GM19023 (cell line): Measurements from ENCODE around the gene DOK3.

ENCODE experiments used
- ATAC-seq: cut with Tn5 transposase; IDR thresholded peaks from one replicate; pipeline ENCODE4 v1.9.1; 2021; ENCODE audit warnings: mild to moderate bottlenecking, moderate library complexity; ENCODE audit not compliant: unreplicated experiment

The DOK3 gene

DNA sequence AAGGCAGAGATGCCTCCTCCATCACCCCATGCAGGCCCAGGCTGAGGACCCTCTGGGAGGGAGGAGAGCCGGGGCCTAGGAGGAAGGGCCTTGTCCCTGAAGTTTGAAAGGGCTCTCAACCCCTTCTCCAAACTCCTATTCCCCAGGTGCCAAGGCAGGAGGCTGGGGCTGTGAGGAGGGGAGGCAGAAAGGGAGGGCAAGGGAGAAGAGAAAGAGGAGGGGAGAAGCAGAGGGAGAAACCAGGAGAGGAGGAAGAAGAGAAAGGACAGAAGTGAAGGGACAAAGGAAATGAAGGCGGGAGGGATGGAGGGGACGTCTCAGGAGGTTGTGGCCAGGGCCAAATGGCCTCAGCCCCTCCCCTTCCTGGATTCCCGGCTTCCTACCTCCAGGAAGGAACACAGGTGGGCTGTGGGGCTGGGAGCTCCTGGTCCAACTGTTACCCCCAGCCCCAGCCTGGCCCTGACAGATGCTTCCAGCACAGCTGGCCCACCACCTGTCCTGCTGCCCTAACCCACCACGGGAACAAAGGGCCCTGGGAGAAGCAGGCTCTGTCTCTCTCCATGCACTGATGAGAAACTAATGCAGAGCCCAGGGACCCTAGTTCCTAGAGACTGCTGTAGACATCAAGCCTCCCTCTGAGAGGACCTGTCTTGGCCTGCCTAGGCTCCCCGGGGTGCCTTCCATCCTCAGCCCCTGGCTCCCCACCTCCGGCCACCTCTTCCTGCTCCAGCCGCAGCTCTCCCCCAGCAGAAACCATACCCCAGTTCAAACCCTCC is 39.7 kb downstream of the DOK3 start:
- ATAC-seq: no peak

GRCh38 chr5:177468685-177469628 is 40.7 kb downstream of the DOK3 start:
- ATAC-seq: no peak

- ATAC-seq: no peak
Observed at GRCh38 chr5:177468329-177468684, 41.3 kb downstream of the DOK3 start.

DNA sequence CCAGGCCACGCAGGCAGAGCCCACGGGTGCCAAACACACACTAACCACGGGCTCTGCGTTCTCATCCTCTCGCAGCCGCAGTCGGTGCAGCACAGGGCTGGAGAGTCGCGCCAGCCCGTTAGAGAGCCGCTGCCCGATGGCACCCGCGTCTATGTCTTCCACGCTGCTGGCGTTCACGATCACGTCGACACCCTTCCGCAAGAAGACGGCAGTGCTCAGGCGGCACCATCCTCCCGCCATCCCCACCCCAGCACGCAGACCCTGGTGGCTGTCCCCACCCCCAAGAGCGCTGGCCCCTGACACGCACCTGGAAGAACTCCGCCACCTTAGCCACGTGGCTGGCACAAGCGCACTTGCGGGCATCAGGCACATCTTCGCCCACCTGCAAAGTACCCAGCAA is 42.2 kb downstream of the DOK3 start:
- ATAC-seq: no peak

GRCh38 chr5:177466861-177467260 is 42.8 kb downstream of the DOK3 start:
- no peak for ATAC-seq

- ATAC-seq: no peak
Observed at GRCh38 chr5:177465044-177465443, 44.6 kb downstream of the DOK3 start.

- ATAC-seq: no peak
Observed at GRCh38 chr5:177462021-177462670, 47.5 kb downstream of the DOK3 start.

DNA sequence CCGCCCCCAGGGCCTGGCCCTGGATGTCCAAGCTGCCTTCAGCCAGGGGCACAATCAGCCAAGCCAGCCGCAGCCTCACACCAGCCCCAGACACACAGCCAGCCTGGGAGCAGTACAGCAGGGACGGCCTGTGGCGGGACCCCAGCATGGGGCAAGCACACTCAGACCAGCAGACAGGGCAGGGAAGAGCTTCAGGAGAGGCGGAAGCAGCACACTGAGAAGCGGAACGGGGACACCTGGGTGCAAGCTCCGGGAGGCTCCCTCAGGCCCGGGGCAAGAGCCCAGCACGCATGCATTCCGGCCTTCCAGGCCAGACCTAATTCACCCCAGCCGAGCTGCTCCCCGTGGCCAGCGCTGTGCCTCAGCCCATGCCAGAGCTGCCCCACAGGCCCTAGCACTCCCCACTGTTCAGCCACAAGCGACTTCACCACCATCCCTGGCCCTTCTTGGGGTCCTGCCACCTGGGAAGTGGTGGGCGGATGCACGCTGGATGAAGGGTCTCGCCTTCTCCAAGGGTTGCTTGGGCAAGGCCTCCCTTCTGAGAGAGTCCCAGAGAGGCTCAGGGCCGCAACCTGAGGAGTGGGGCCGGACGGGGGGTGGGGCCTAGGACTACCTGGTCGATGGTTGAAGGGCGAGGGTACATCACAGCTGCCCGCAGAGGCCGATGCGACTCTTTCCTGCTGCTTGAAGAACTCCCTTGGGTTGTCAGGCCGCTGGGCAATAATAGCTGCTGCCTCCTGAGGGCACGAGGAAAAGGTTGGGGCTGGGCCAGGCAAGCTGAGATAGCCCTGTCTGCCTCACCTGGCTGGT is 49.6 kb downstream of the DOK3 start:
- no peak for ATAC-seq

DNA sequence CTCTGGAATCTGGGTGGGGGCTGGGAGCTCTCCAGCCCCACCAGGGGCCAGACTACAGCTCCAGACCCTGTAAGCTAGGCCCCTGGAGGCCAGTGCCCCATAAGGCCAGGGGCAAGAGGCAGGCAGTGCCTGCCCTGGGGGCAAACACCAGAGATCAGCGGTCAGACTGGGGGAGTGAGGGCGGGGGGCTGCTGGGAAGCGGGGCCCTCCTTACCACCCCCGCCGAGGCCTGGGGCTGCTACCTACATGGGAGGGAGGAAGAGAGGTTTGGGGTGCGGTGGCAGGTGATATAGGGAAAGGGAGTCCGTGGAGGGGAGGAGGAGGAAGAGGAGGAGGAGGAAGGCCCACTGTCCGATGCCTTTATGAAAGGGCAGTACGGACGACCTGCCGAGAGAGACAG is 50.3 kb downstream of the DOK3 start:
- ATAC-seq: no peak

DNA sequence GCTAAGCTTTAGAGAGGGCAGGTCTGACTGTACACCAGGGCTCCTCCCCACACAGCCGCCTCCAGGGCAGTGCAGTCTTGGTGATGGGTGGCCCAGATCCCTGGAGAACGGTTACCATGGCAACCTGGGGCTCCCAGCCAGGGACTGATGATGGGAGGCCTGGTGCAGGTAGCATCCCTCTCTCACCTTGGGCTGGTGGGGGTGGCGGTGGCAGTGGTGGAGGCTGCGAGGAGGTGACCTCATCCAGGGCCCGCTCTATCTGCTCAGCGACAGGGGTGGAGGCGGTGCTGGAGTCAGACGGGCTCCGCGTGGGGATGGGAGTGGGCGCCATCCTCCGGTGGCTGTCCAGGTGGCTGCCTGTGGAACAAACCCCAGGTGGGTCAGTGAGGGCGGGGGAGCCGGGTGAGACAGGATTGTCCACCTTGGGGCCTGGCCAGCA is 50.7 kb downstream of the DOK3 start:
- ATAC-seq: no peak

- no peak for ATAC-seq
Observed at GRCh38 chr5:177457852-177458681, 51.6 kb downstream of the DOK3 start.

DNA sequence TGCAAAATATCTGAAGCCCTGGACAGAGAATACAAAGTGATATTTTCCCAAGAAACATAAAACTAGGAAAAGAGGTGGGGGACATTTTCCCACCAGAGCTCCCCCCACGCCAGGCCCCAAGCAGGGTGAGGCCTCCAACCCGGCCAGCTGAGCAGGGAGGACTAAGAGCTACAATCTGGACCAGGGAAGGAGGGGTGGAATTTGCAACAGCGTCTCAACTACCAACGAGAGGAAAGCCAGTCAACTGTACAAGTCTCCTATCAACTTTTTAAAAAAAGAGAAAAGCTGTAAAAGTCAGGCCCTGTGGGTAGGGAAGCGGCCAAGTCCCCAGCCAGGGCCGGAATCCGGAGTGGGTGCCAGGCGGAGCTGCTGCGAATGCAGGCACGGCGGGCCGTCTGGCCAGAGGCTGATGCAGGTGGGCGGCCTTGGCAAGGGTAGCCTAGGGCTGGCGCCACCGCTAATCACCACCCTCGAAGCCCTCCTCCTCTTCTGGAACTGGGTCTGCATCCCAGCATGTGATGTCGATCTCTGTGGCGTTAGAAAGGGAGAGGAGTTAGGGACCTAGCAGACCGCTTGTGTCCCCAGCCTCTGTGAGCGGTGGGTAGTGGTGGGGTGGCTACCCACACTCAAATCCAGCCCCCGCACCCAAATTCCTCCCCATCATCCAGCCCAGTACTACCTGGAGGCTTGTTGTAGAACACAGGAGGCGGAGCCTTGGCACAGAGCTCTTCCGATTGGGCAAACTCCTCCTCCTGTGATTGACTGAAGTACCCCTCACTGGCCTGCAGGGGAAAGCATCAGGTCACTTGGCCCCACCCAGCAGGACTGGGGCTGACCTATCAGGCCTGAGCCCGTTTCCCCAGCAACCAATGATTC is 52.4 kb downstream of the DOK3 start:
- ATAC-seq: peak; percentile 44

GRCh38 chr5:177456591-177456964 is 53.0 kb downstream of the DOK3 start:
- ATAC-seq: no peak

DNA sequence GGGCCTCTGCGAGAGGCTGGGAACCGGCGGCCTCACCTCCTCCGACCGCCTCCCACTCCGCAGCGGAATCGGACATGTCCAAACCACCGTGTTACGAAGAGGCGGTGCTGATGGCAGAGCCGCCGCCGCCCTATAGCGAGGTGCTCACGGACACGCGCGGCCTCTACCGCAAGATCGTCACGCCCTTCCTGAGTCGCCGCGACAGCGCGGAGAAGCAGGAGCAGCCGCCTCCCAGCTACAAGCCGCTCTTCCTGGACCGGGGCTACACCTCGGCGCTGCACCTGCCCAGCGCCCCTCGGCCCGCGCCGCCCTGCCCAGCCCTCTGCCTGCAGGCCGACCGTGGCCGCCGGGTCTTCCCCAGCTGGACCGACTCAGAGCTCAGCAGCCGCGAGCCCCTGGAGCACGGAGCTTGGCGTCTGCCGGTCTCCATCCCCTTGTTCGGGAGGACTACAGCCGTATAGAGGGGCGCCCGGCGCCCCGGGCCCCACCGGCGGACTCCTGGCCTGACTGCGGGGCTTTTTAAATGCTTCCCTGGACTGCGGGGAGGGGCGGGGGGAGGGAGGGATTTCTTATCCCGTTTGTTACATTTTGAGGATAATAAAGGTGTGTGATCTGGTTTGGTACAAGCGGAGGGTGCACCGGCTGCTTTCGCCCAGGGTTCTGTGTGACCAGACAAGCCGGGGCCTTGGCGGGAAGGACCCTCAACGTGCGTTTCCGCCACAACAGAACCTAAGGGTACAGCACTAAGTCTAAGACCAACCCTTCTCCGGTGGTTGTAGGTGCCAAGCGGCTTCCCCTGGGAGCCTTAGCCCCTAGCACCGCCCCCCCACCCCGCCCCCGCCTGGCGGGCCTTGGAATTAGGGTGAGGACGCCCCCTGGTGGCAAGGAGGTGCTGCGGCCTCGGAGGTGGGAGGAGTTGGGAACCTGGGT is 53.7 kb downstream of the DOK3 start:
- ATAC-seq: peak; percentile 8

- ATAC-seq: peak; percentile 50
Observed at GRCh38 chr5:177455036-177455660, 54.5 kb downstream of the DOK3 start.

DNA sequence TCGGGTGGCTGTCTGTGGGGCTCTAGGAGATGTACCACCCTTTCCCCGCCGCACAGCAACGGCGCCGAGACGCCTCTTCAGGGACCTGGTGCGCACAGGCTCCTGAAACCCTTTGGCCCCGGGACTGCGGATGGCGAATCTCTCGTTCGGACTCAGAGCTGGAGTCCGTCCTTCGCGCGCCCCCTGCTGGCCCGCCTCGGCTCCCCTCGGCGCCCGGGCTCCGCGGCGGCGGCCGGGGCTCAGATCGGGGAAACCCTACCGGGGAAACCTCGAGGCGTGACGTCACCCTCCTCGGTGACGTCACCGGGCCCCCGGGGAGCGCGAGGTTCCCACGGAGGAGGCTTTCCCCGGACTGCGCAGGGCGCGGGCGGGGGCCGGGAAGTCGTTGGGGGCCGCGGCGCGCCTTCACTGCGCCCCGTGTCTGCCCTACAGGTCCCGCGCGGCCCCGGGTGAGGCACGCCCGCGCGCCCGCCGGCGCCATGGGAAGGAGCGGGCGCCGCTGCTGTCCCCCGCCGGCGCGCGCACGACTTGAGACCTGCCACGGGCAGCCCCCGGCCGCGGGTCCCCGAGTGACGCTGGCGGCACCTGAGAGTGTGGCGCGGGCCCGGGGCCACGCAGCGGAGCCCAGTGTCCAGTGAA is 55.1 kb downstream of the DOK3 start:
- peak; percentile 41 for ATAC-seq

DNA sequence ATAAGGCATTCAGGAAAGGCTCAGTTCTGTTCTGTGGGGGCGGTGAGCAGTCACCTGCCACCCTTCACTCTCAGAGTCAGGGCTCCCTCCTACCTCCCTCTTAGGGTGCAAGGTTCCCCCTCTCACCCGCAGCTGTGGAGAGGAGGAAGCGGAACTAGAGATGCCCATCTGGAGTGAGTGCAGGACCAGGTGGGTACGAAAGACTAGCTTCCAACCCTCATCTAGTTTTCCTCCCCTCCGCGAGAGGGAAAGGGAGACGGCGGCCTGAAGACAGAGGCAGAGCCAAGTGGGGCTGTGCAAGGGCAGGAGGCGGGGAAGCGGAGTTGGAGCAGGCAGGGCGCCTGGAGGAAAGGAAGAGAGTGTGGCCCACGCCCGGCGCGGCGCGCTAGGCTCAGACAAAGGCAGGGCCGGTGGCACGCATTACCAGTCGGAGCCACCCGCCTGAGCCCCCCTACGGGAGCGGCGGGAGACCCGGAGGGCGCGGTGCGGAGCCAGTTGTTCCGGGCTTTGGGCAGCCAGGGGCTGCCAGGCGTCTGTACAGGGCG is 55.7 kb downstream of the DOK3 start:
- ATAC-seq: peak; percentile 0
